GM12878 (cell line): ENCODE measurements around the gene DSG1. TPM values are rescaled to one million over a fixed set of nuclear protein-coding genes. Genes with fewer than 3 reads are reported as not detected.

ENCODE experiments used
- ATF7 ChIP-seq: fragments of 450-650 bp; IDR thresholded peaks from 2 replicates; pipeline ENCODE4 v1.6.1; 2016; ENCODE audit warnings: low read depth, mild to moderate bottlenecking
- BCL11A ChIP-seq: IDR thresholded peaks from 2 replicates; pipeline ENCODE4 v1.6.1; 2011; ENCODE audit warnings: low read depth, low read length
- BRCA1 ChIP-seq: IDR thresholded peaks from 2 replicates; pipeline ENCODE4 v1.6.1; 2011; ENCODE audit warnings: low read depth, low read length, improper control_type of control experiment
- CBX5 ChIP-seq: sonication (generic); IDR thresholded peaks from 2 replicates; pipeline ENCODE4 v1.6.1; 2016; ENCODE audit warnings: low read depth, moderate library complexity, mild to moderate bottlenecking, inconsistent platforms
- CREB1 ChIP-seq: IDR thresholded peaks from 2 replicates; pipeline ENCODE4 v1.6.1; 2012; ENCODE audit warnings: low read depth, mild to moderate bottlenecking, inconsistent platforms
- CREM ChIP-seq: IDR thresholded peaks from 2 replicates; pipeline ENCODE4 v1.6.1; 2014; ENCODE audit warnings: antibody characterized with exemption, low read depth
- EP300 ChIP-seq, 2 experiments: fragments of 150-350 bp in 1 of 2; IDR thresholded peaks; 2 replicates each; pipeline ENCODE4 v1.6.1; 2011 to 2012; ENCODE audit warnings: low read depth in 2 of 2, low read length in 2 of 2, borderline replicate concordance in 1 of 2, improper control_type of control experiment in 1 of 2, inconsistent platforms in 1 of 2; ENCODE audit not compliant: control insufficient read depth in 1 of 2
- ESRRA ChIP-seq: IDR thresholded peaks from 2 replicates; pipeline ENCODE4 v1.6.1; 2012; ENCODE audit warnings: mild to moderate bottlenecking, low read length, improper control_type of control experiment
- EZH2 ChIP-seq: IDR thresholded peaks from 2 replicates; pipeline ENCODE4 v1.6.1; 2012; ENCODE audit warnings: low read depth, mild to moderate bottlenecking, control low read depth, inconsistent platforms, low read length, borderline replicate concordance; ENCODE audit not compliant: control insufficient read depth
- MEF2B ChIP-seq: fragments of 450-650 bp; IDR thresholded peaks from 2 replicates; pipeline ENCODE4 v1.6.1; 2018; ENCODE audit warnings: mild to moderate bottlenecking, moderate library complexity; ENCODE audit not compliant: partially characterized antibody, poor library complexity, severe bottlenecking
- MXI1 ChIP-seq: fragments of 150-350 bp; IDR thresholded peaks from 2 replicates; pipeline ENCODE4 v1.6.1; 2011; ENCODE audit warnings: low read depth, mild to moderate bottlenecking, inconsistent platforms, low read length, improper control_type of control experiment
- NBN ChIP-seq: fragments of 450-650 bp; IDR thresholded peaks from 2 replicates; pipeline ENCODE4 v1.6.1; 2016
- NR2C2 ChIP-seq: IDR thresholded peaks from 2 replicates; pipeline ENCODE4 v1.6.1; 2011; ENCODE audit warnings: borderline replicate concordance, low read depth; ENCODE audit not compliant: control insufficient read depth, insufficient read length
- PAX5 ChIP-seq: IDR thresholded peaks from 2 replicates; pipeline ENCODE4 v1.6.1; 2011; ENCODE audit warnings: low read depth, low read length, borderline replicate concordance
- POU2F2 ChIP-seq: IDR thresholded peaks from 3 replicates; pipeline ENCODE4 v1.6.1; 2011; ENCODE audit warnings: low read depth, mild to moderate bottlenecking, low read length, borderline replicate concordance
- RAD21 ChIP-seq: IDR thresholded peaks from 2 replicates; pipeline ENCODE4 v1.6.1; 2011; ENCODE audit warnings: mild to moderate bottlenecking, low read depth, low read length, moderate library complexity; ENCODE audit not compliant: insufficient read depth
- RB1 ChIP-seq: fragments of 450-650 bp; formaldehyde crosslinking; IDR thresholded peaks from 2 replicates; pipeline ENCODE4 v1.6.1; 2017; ENCODE audit warnings: mild to moderate bottlenecking, borderline replicate concordance
- RELA ChIP-seq: fragments of 450-650 bp; IDR thresholded peaks from 2 replicates; pipeline ENCODE4 v1.8.0; 2014; ENCODE audit warnings: borderline replicate concordance; ENCODE audit not compliant: partially characterized antibody
- SMAD1 ChIP-seq: fragments of 450-650 bp; IDR thresholded peaks from 2 replicates; pipeline ENCODE4 v1.6.1; 2018; ENCODE audit warnings: mild to moderate bottlenecking, low read depth; ENCODE audit not compliant: partially characterized antibody
- TARDBP ChIP-seq: IDR thresholded peaks from 2 replicates; pipeline ENCODE4 v1.6.1; 2016; ENCODE audit warnings: borderline replicate concordance
- TBL1XR1 ChIP-seq: IDR thresholded peaks from 2 replicates; pipeline ENCODE4 v1.6.1; 2012; ENCODE audit warnings: low read depth, low read length, improper control_type of control experiment
- ZNF217 ChIP-seq: fragments of 450-650 bp; IDR thresholded peaks from 2 replicates; pipeline ENCODE4 v1.6.1; 2017; ENCODE audit warnings: antibody characterized with exemption, mild to moderate bottlenecking
- ZNF24 ChIP-seq: fragments of 450-650 bp; IDR thresholded peaks from 2 replicates; pipeline ENCODE4 v1.6.1; 2017; ENCODE audit warnings: antibody characterized with exemption, mild to moderate bottlenecking
- ZNF622 ChIP-seq: fragments of 450-650 bp; IDR thresholded peaks from 2 replicates; pipeline ENCODE4 v1.6.1; 2017; ENCODE audit warnings: mild to moderate bottlenecking, inconsistent platforms
- polyA plus RNA-seq, 11 experiments: library from polyadenylated mRNA; depleted of rRNA in 4 of 11; unstranded in 6 of 11; stranded (reverse) in 5 of 11; fragments of >200 nt; fragmentation: Nextera tagmentation in 4 of 11; fragmentation: Illumina TruSeq in 1 of 11; extraction: Ambion mirVana in 4 of 11; extraction: Trizol in 1 of 11; gene quantifications; 1 replicate in 1 of 11; 2 replicates in 10 of 11; pipeline versions ENCODE4 v1.2.1 to v1.2.3, GENCODE V29; 2011 to 2016; ENCODE audit warnings: inconsistent platforms in 2 of 11, missing spikeins in 2 of 11, low read depth in 1 of 11
- total RNA-seq, 4 experiments: library from RNA; depleted of rRNA in 3 of 4; stranded (reverse); fragments of >200 nt in 3 of 4; fragmentation: Illumina TruSeq in 1 of 4; extraction: Trizol in 1 of 4; gene quantifications; 2 replicates each; pipeline versions ENCODE4 v1.2.1 to v1.2.3, GENCODE V29; 2013 to 2021
- TF ChIP-seq, protein P1 (sequence below): IDR thresholded peaks from 2 replicates; pipeline ENCODE4 v1.6.1; 2012; ENCODE audit warnings: low read depth, low read length, improper control_type of control experiment
- TF ChIP-seq, protein P2 (sequence below): fragments of 450-650 bp; IDR thresholded peaks from 2 replicates; pipeline ENCODE4 v1.6.1; 2017; ENCODE audit warnings: borderline replicate concordance
- TF ChIP-seq, protein P3 (sequence below): fragments of 450-650 bp; IDR thresholded peaks from 2 replicates; pipeline ENCODE4 v1.6.1; 2018; ENCODE audit warnings: mild to moderate bottlenecking, low read depth, moderate library complexity; ENCODE audit not compliant: partially characterized antibody
- TF ChIP-seq, protein P4 (sequence below): IDR thresholded peaks from 2 replicates; pipeline ENCODE4 v1.6.1; 2012; ENCODE audit warnings: low read length, inconsistent platforms

Gene DSG1
- total and polyA plus RNA-seq, 10 of the 15 experiments (the other 5 are each of a cell fraction or from before 2014, with no cell fraction given) = 0.10 to 5.0 (median 2.6) TPM

DNA sequence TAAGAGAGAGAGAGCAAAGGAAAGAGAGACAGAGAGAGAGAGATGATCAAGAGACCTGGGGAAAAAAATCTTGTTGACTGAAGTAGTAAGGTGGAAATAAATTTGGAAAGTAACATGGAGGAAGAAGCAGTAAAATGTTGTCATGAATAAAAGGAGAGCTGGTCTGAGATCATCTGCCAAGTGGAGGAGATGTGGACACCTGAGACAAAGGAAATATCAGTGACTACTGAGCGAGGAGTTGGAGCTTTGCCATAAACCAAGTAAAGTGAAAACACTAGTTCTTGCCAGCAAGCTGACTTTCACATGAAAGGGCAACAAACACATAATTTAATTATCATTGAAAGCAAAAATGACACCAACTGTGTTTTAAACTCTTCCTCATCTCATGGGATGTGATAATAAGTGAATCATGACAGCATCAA lies 49.0 kb upstream of the DSG1 start (continued):
- TF ChIP-seq SMAD1 (no peak), NR2C2 (no peak), ESRRA (no peak), CBX5 (no peak), CREM (no peak), PAX5 (no peak), ZNF217 (no peak), MXI1 (no peak), BCL11A (no peak), POU2F2 (no peak), EZH2 (no peak), RAD21 (no peak), EP300 (IDR thresholded peaks at IDR 0.05; ENCODE audit: borderline replicate concordance in 1 of 2, control insufficient read depth in 1 of 2, low read depth in 2 of 2, low read length in 2 of 2) (no peak), NBN (peak; percentile 44; the same call in 1 of the 2 replicates), TBL1XR1 (no peak), CREB1 (peak; percentile 55; the same call in 1 of the 2 replicates), ZNF24 (peak; percentile 65; the same call in 1 of the 2 replicates), ZNF622 (no peak), ATF7 (peak; percentile 26; the same call in 1 of the 2 replicates), BRCA1 (no peak), TARDBP (no peak), RELA (no peak), RB1 (no peak), MEF2B (no peak)
- TF ChIP-seq, protein P1, sequence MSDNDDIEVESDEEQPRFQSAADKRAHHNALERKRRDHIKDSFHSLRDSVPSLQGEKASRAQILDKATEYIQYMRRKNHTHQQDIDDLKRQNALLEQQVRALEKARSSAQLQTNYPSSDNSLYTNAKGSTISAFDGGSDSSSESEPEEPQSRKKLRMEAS = no peak
- TF ChIP-seq, protein P2, sequence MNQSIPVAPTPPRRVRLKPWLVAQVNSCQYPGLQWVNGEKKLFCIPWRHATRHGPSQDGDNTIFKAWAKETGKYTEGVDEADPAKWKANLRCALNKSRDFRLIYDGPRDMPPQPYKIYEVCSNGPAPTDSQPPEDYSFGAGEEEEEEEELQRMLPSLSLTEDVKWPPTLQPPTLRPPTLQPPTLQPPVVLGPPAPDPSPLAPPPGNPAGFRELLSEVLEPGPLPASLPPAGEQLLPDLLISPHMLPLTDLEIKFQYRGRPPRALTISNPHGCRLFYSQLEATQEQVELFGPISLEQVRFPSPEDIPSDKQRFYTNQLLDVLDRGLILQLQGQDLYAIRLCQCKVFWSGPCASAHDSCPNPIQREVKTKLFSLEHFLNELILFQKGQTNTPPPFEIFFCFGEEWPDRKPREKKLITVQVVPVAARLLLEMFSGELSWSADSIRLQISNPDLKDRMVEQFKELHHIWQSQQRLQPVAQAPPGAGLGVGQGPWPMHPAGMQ = no peak
- TF ChIP-seq, protein P3, sequence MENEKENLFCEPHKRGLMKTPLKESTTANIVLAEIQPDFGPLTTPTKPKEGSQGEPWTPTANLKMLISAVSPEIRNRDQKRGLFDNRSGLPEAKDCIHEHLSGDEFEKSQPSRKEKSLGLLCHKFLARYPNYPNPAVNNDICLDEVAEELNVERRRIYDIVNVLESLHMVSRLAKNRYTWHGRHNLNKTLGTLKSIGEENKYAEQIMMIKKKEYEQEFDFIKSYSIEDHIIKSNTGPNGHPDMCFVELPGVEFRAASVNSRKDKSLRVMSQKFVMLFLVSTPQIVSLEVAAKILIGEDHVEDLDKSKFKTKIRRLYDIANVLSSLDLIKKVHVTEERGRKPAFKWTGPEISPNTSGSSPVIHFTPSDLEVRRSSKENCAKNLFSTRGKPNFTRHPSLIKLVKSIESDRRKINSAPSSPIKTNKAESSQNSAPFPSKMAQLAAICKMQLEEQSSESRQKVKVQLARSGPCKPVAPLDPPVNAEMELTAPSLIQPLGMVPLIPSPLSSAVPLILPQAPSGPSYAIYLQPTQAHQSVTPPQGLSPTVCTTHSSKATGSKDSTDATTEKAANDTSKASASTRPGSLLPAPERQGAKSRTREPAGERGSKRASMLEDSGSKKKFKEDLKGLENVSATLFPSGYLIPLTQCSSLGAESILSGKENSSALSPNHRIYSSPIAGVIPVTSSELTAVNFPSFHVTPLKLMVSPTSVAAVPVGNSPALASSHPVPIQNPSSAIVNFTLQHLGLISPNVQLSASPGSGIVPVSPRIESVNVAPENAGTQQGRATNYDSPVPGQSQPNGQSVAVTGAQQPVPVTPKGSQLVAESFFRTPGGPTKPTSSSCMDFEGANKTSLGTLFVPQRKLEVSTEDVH = no peak
- TF ChIP-seq, protein P4, sequence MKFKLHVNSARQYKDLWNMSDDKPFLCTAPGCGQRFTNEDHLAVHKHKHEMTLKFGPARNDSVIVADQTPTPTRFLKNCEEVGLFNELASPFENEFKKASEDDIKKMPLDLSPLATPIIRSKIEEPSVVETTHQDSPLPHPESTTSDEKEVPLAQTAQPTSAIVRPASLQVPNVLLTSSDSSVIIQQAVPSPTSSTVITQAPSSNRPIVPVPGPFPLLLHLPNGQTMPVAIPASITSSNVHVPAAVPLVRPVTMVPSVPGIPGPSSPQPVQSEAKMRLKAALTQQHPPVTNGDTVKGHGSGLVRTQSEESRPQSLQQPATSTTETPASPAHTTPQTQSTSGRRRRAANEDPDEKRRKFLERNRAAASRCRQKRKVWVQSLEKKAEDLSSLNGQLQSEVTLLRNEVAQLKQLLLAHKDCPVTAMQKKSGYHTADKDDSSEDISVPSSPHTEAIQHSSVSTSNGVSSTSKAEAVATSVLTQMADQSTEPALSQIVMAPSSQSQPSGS = 0 out of 2 replicates have a peak, but pooled peaks have one; percentile 9
